Stimulated activated memory B cell treated with anti-CD40 and anti-IgM and Interleukin-4, amounts not matched to agents 10 μg/mL and 1 μg/mL and 100 μg/mL, for 72 hours (primary cell): ENCODE data around the gene FBXW7.

ENCODE experiments used
- ATAC-seq: fragments of 150-1000 bp; cut with Tn5 transposase; 2 replicates; pipeline ENCODE4 v1.10.0; 2021
- H3K27ac Mint-ChIP-seq: one replicate; pipeline ENCODE4 v1.8.0; 2022; ENCODE audit warnings: mild to moderate bottlenecking, mixed read lengths
- H3K27me3 Mint-ChIP-seq: one replicate; pipeline ENCODE4 v1.8.0; 2022; ENCODE audit warnings: mixed read lengths
- H3K36me3 Mint-ChIP-seq: one replicate; pipeline ENCODE4 v1.8.0; 2022; ENCODE audit warnings: mixed read lengths
- H3K4me1 Mint-ChIP-seq: one replicate; pipeline ENCODE4 v1.8.0; 2022; ENCODE audit warnings: mixed read lengths
- H3K4me3 Mint-ChIP-seq: one replicate; pipeline ENCODE4 v1.8.0; 2022; ENCODE audit warnings: mild to moderate bottlenecking, moderate library complexity, mixed read lengths
- H3K9me3 Mint-ChIP-seq: one replicate; pipeline ENCODE4 v1.8.0; 2022; ENCODE audit warnings: mixed read lengths

Gene FBXW7

DNA sequence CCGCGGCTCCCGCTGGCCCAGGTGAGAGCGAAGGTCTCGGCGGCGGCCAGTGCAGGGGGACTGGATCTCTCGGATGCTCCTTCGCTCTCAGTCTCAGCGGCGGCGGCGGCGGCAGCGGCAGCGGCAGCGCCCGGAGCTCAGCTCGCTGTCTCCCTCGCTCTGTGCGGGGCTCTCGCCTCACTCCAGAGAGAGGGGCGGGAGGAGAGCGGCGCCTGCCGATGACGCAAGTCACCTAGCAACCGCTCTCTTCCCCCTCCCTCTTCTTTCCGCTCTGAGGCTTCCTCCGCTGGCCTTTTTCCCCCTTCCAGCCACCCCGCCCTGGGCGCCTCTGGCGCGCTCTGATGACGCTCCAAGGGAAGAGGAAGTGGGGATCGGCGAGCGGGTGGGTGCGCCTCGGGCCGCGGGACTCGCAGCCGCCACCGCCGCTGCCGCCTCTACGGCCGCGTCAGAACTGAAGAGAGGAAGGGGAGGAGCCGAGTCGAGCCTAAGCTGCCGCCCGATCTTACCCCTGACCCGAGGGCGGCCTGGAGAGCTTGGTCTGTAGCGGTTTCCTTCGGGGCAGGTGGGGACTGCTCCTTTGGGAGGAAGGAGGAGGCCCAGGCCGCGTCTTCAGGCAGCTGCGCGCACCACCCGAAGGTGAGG, at the start of gene FBXW7:
FBXW7 (minus strand) TSS at position 190 of the 642 bp plus-strand sequence. CDS start 124,289 bp downstream, outside the sequence.
- no peaks in the 10 kb centered on the region for H3K27me3 Mint-ChIP-seq
- H3K9me3 Mint-ChIP-seq = no peaks in the 10 kb centered on the region
- peak within 1 kb of the TSS; percentile 97 for H3K27ac Mint-ChIP-seq
- peak within 1 kb of the TSS; percentile 100 for H3K4me3 Mint-ChIP-seq
- ATAC-seq = peak; percentile 95
- H3K36me3 Mint-ChIP-seq = peaks cover 32% of the 10 kb centered on the region
- peaks cover 72% of the 10 kb centered on the region for H3K4me1 Mint-ChIP-seq

DNA sequence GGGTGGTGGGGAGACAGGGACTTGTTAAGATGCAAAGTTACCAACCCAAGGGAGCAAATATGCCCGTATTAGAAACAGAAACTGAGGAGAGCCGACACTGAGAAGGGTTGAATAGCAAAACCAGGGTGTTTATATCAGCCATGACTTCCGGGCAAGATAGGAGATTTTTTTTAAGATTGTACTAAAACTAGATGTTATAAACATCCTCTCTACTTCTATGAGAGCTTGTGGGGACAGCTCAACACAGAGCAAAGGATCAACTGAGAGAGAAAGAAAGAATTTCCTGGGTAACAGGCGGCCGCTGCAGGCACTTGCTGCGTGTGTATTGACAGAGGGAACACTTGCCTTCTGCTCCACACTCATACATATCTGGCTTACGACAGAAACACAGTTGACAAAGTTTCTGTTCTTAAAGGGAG, 49.1 kb upstream of the FBXW7 start:
- H3K9me3 Mint-ChIP-seq = peaks cover 5% of the 10 kb centered on the region
- peak overlapping the region; percentile 63 for H3K4me3 Mint-ChIP-seq
- peak overlapping the region; percentile 89 for H3K27ac Mint-ChIP-seq
- ATAC-seq = peak; percentile 55
- no peaks in the 10 kb centered on the region for H3K27me3 Mint-ChIP-seq
- H3K36me3 Mint-ChIP-seq = peaks cover 6% of the 10 kb centered on the region
- peaks cover 20% of the 10 kb centered on the region for H3K4me1 Mint-ChIP-seq

GRCh38 chr4:152581536-152582160, 45.8 kb upstream of the FBXW7 start:
- ATAC-seq = no peak
- Mint-ChIP-seq H3K27ac (no peak overlapping the region), H3K9me3 (peaks cover 5% of the 10 kb centered on the region), H3K36me3 (peaks cover 6% of the 10 kb centered on the region), H3K27me3 (no peaks in the 10 kb centered on the region), H3K4me3 (no peak overlapping the region), H3K4me1 (peaks cover 24% of the 10 kb centered on the region)

- H3K4me3 Mint-ChIP-seq = no peak overlapping the region
- ATAC-seq = no peak
- H3K36me3 Mint-ChIP-seq = peaks cover 6% of the 10 kb centered on the region
- H3K9me3 Mint-ChIP-seq = peaks cover 5% of the 10 kb centered on the region
- no peak overlapping the region for H3K27ac Mint-ChIP-seq
- H3K27me3 Mint-ChIP-seq = no peaks in the 10 kb centered on the region
- H3K4me1 Mint-ChIP-seq = peaks cover 10% of the 10 kb centered on the region
Measured at GRCh38 chr4:152579916-152580315, 44.0 kb upstream of the FBXW7 start.

GRCh38 chr4:152579107-152579764, 43.3 kb upstream of the FBXW7 start:
- Mint-ChIP-seq H3K4me1 (peaks cover 4% of the 10 kb centered on the region), H3K9me3 (peaks cover 5% of the 10 kb centered on the region), H3K27me3 (no peaks in the 10 kb centered on the region), H3K36me3 (peaks cover 6% of the 10 kb centered on the region), H3K27ac (no peak overlapping the region), H3K4me3 (no peak overlapping the region)
- no peak for ATAC-seq

GRCh38 chr4:152578670-152579069, 42.8 kb upstream of the FBXW7 start:
- H3K27ac Mint-ChIP-seq = no peak overlapping the region
- H3K27me3 Mint-ChIP-seq = no peaks in the 10 kb centered on the region
- peaks cover 4% of the 10 kb centered on the region for H3K4me1 Mint-ChIP-seq
- H3K9me3 Mint-ChIP-seq = peaks cover 5% of the 10 kb centered on the region
- no peak overlapping the region for H3K4me3 Mint-ChIP-seq
- ATAC-seq = no peak
- peaks cover 6% of the 10 kb centered on the region for H3K36me3 Mint-ChIP-seq

DNA sequence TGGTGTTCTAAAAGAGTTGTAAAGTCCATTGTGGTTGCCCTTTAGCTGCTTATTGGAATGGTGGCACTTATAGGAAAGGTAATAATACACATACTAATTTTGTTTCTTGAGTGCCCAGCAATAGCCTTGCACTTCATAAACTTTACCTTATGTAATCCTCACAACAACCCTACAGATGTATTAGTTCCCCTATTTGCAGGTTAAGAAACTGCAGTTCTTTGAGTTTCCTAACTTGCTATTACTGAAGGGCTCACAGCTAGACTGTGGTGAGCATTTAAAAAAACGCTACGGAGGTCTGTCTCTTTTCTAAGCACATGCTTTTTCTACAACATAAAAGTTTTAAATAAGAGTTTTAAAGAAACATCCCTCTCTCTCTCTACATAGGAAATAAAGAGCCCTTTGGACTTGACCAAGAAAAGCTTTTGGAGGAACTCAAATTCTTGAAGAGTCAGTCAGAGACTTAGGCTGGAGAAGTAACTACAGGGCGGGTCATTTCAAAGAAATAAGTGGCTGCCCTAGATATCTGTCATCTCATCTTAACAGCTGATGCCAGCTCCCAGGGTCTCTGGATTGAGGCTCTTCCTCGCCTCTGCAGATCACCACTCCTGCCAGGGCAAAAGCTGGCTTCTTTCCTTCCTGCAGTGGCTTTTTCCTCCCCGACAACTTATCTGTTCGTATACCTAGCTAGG, 42.0 kb upstream of the FBXW7 start:
- H3K27me3 Mint-ChIP-seq = no peaks in the 10 kb centered on the region
- H3K4me3 Mint-ChIP-seq = no peak overlapping the region
- H3K9me3 Mint-ChIP-seq = peaks cover under 1% of the 10 kb centered on the region
- peak; percentile 43 for ATAC-seq
- H3K27ac Mint-ChIP-seq = no peak overlapping the region
- H3K36me3 Mint-ChIP-seq = peaks cover under 1% of the 10 kb centered on the region
- H3K4me1 Mint-ChIP-seq = peaks cover 5% of the 10 kb centered on the region

DNA sequence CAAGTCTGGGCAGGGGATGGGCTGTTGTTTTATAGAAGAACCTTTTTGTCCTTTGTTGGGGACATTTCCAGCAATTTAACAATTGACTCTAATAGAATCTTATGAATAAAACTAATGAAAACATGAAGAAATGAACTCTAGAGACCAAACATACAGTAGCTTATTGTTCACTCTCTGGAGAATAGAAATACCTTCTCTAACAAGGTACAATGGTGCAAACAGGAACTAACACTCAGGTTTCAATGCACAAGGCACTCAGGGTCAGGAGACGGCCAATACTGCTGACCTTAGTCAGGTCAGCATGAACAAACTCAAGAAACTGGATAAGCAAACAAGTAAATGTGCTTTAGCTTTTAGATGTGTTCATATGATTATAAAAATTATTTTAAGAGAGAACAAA, 39.6 kb upstream of the FBXW7 start:
- H3K4me3 Mint-ChIP-seq = no peak overlapping the region
- H3K9me3 Mint-ChIP-seq = no peaks in the 10 kb centered on the region
- no peak overlapping the region for H3K27ac Mint-ChIP-seq
- no peaks in the 10 kb centered on the region for H3K36me3 Mint-ChIP-seq
- H3K4me1 Mint-ChIP-seq = peaks cover 10% of the 10 kb centered on the region
- no peaks in the 10 kb centered on the region for H3K27me3 Mint-ChIP-seq
- ATAC-seq = no peak

- Mint-ChIP-seq H3K27ac (no peak overlapping the region), H3K4me3 (no peak overlapping the region), H3K4me1 (peaks cover 10% of the 10 kb centered on the region), H3K9me3 (no peaks in the 10 kb centered on the region), H3K36me3 (no peaks in the 10 kb centered on the region), H3K27me3 (no peaks in the 10 kb centered on the region)
- no peak for ATAC-seq
Measured at GRCh38 chr4:152573861-152574260, 38.0 kb upstream of the FBXW7 start.

DNA sequence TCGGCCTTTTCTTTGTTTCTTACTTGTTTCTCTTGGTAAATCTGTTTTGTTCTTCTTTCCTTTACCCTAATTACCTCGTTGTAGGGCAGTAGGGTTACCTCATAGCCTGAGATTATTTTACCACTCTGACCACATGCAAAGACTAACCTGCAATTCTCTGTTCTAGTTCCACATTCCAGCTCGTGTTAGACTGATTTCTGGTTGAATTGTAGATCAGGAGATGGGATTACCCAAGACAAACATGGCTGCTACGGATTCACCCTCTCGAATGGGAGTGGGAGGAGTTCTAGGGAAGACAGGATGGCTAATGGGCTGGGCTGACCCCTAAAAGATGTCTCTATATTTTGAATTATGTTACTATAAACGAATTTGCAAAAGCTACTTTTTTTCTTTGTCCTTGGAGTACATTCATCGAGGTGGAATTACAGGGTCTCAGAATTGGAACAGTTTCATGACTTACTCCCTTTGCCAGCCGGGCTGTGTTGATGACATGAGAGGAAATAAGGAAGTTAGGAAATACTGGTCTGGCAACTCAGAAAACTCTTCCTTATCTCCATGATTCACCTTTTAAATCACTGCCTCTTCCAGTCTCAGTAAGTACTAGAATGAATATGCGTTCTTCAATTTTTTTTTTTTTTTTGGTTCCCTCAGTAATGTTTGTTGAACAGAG, 36.7 kb upstream of the FBXW7 start:
- ATAC-seq = no peak
- H3K27ac Mint-ChIP-seq = no peak overlapping the region
- no peaks in the 10 kb centered on the region for H3K36me3 Mint-ChIP-seq
- H3K9me3 Mint-ChIP-seq = no peaks in the 10 kb centered on the region
- H3K4me1 Mint-ChIP-seq = peaks cover 13% of the 10 kb centered on the region
- no peaks in the 10 kb centered on the region for H3K27me3 Mint-ChIP-seq
- H3K4me3 Mint-ChIP-seq = no peak overlapping the region

DNA sequence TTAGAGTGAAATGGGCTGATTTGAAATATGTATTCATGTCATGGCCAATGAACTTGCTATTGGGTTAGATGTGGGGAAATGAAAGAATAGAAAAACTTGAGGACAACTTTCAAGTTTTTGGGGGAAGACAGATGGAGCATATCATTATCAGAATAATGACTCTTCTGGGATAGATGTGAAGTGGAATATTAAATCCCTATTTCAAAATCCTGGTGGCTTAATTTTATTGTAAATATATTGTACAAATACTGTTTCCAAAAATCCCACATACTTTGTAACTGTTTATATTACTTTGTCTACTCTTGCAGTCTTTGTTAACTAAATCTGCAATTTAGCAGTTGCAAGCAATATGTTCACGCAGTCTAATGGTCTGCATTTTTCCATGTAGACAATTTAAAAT, 35.9 kb upstream of the FBXW7 start:
- H3K4me3 Mint-ChIP-seq = no peak overlapping the region
- no peaks in the 10 kb centered on the region for H3K9me3 Mint-ChIP-seq
- H3K36me3 Mint-ChIP-seq = no peaks in the 10 kb centered on the region
- H3K4me1 Mint-ChIP-seq = peaks cover 13% of the 10 kb centered on the region
- ATAC-seq = no peak
- H3K27me3 Mint-ChIP-seq = no peaks in the 10 kb centered on the region
- H3K27ac Mint-ChIP-seq = no peak overlapping the region

- Mint-ChIP-seq H3K27me3 (no peaks in the 10 kb centered on the region), H3K9me3 (no peaks in the 10 kb centered on the region), H3K27ac (no peak overlapping the region), H3K36me3 (no peaks in the 10 kb centered on the region), H3K4me1 (peaks cover 13% of the 10 kb centered on the region), H3K4me3 (no peak overlapping the region)
- no peak for ATAC-seq
Measured at GRCh38 chr4:152571296-152571695, 35.4 kb upstream of the FBXW7 start.

DNA sequence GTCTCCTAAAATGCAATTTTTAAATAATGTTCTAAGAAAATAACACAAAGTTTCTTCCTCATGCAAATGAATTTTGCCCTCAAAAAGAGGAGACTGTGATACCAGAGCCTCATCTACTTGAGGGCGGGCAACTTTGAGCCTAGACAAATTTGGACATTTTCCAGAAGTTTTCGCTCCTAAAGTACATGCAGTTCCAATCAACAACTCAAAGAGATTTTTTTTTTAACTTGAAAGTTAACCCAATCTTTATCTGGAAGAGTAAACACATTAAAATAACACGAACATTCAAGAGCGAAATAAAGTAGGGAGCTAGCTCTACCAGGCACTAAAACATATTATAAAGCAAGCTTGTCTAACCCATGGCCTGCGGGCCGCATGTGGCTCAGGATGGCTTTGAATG, 29.4 kb upstream of the FBXW7 start:
- Mint-ChIP-seq H3K4me1 (peaks cover 36% of the 10 kb centered on the region), H3K4me3 (no peak overlapping the region), H3K27ac (no peak overlapping the region), H3K27me3 (no peaks in the 10 kb centered on the region), H3K9me3 (no peaks in the 10 kb centered on the region), H3K36me3 (no peaks in the 10 kb centered on the region)
- ATAC-seq = no peak

GRCh38 chr4:152564336-152564735, 28.4 kb upstream of the FBXW7 start:
- H3K27ac Mint-ChIP-seq = no peak overlapping the region
- no peaks in the 10 kb centered on the region for H3K36me3 Mint-ChIP-seq
- no peaks in the 10 kb centered on the region for H3K9me3 Mint-ChIP-seq
- no peak for ATAC-seq
- no peak overlapping the region for H3K4me3 Mint-ChIP-seq
- H3K27me3 Mint-ChIP-seq = no peaks in the 10 kb centered on the region
- H3K4me1 Mint-ChIP-seq = peaks cover 41% of the 10 kb centered on the region

DNA sequence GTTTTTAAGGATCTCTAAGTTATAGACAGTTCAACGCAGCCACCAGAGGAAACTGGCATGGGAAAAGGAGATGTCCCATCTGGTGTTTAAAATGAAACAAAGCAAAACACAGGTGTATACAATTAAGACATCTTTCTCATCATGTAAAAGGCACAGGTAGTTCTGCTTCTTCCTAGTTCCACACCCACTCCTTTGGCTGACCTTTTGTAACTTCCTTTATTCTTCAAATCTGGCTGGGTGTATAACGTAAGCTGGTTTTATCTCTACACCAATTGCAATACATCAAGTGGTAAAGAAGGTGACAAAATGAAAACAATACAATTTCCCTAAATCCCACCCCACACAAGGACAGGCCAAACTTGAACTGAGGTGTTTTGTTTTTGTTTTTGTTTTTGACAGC, 27.3 kb upstream of the FBXW7 start:
- Mint-ChIP-seq H3K36me3 (no peaks in the 10 kb centered on the region), H3K9me3 (no peaks in the 10 kb centered on the region), H3K27ac (peak overlapping the region; percentile 38), H3K4me1 (peaks cover 46% of the 10 kb centered on the region), H3K4me3 (no peak overlapping the region), H3K27me3 (no peaks in the 10 kb centered on the region)
- no peak for ATAC-seq
